Endothelial cell of umbilical vein (primary cell): ENCODE measurements around the gene ATG7. TPM values are rescaled to one million over a fixed set of nuclear protein-coding genes. Genes with fewer than 3 reads are reported as not detected.
A peak's percentile ranks its signal among the peaks of the same experiment; 100 is the strongest.
"Not testable (repeated sequence)": the region's sequence is repeated elsewhere in the genome, so short reads cannot be mapped to it uniquely, and the experiment has no call there.

ENCODE experiments used
- BruUV-seq: library from RNA; stranded (reverse); fragments of 400-500 nt; replicated peaks from 2 replicates; lab custom pipeline; 2021; lab: Mats Ljungman, UMichigan
- CTCF ChIA-PET: fragments of 300-600, 350-600 bp; sonication (Branson Sonifier 250); formaldehyde crosslinking; loops from one replicate; lab custom pipeline; 2021; ENCODE audit warnings: antibody characterized with exemption, inconsistent platforms; lab: Charles Lee
- POLR2A ChIA-PET: fragments of 300-600, 350-600 bp; sonication (Branson Sonifier 250); formaldehyde crosslinking; loops from one replicate; lab custom pipeline; 2021; ENCODE audit warnings: antibody characterized with exemption, inconsistent platforms; lab: Charles Lee
- DNase-seq: peaks from one replicate; pipeline ENCODE4 v3.0.0-alpha.2; 2011; ENCODE audit warnings: low read depth, low spot score
- FAIRE-seq: peaks from 2 replicates; lab custom pipeline; 2011; peaks lifted over from hg19 to GRCh38; lab: Jason Lieb, UNC
- H2AFZ ChIP-seq: 2 replicates; pipeline ENCODE4 v1.6.0; 2012; ENCODE audit warnings: low read depth, low read length, control low read depth, inconsistent platforms
- H3K27ac ChIP-seq: 2 replicates; pipeline ENCODE4 v1.5.1; 2011; ENCODE audit warnings: low read depth, mild to moderate bottlenecking, control low read depth, low read length, moderate library complexity; ENCODE audit not compliant: insufficient read depth
- H3K27me3 ChIP-seq, 2 experiments: 2 replicates each; pipeline versions ENCODE4 v1.6.0 to v1.6.1; 2011; ENCODE audit warnings: low read length in 2 of 2, mixed read lengths in 1 of 2; ENCODE audit not compliant: control insufficient read depth in 2 of 2, insufficient read depth in 2 of 2
- H3K36me3 ChIP-seq, 2 experiments: 2 replicates in 1 of 2; 3 replicates in 1 of 2; pipeline ENCODE4 v1.5.1; 2011; ENCODE audit warnings: low read length in 2 of 2, mild to moderate bottlenecking in 1 of 2, moderate library complexity in 1 of 2; ENCODE audit not compliant: control insufficient read depth in 2 of 2, insufficient read depth in 2 of 2; ENCODE audit errors: extremely low read depth in 1 of 2
- H3K4me1 ChIP-seq: 3 replicates; pipeline ENCODE4 v1.5.1; 2011; ENCODE audit warnings: mild to moderate bottlenecking, low read length; ENCODE audit not compliant: control insufficient read depth, insufficient read depth; ENCODE audit errors: extremely low read depth
- H3K4me2 ChIP-seq: 2 replicates; pipeline ENCODE4 v1.6.1; 2011; ENCODE audit warnings: low read length, control low read depth, mixed read lengths; ENCODE audit not compliant: insufficient read depth
- H3K4me3 ChIP-seq, 3 experiments: fragments of 200-600 bp in 1 of 3; sonication (generic), shearing (Covaris generic) in 1 of 3; replicated peaks in 1 of 3; 2 replicates each; pipeline ENCODE4 v1.5.1; 2011 to 2016; ENCODE audit warnings: control low read depth in 3 of 3, low read length in 3 of 3, mild to moderate bottlenecking in 2 of 3, inconsistent platforms in 1 of 3, low read depth in 1 of 3, moderate library complexity in 1 of 3; ENCODE audit not compliant: insufficient read depth in 1 of 3
- H3K79me2 ChIP-seq: 2 replicates; pipeline ENCODE4 v1.6.0; 2012; ENCODE audit warnings: low read length, inconsistent platforms; ENCODE audit not compliant: control insufficient read depth, insufficient read depth
- H3K9ac ChIP-seq: replicated peaks from 2 replicates; pipeline ENCODE3; 2011; ENCODE audit warnings: low read length, control low read depth; ENCODE audit not compliant: insufficient read depth; ENCODE audit errors: extremely low read depth
- H3K9me1 ChIP-seq: replicated peaks from 3 replicates; pipeline ENCODE4 v1.6.0; 2011; ENCODE audit warnings: mild to moderate bottlenecking, low read length; ENCODE audit not compliant: control insufficient read depth, insufficient read depth; ENCODE audit errors: extremely low read depth
- H3K9me3 ChIP-seq: replicated peaks from 2 replicates; pipeline ENCODE4 v1.5.1; 2012; ENCODE audit warnings: low read length, inconsistent platforms; ENCODE audit not compliant: control insufficient read depth, insufficient read depth
- H4K20me1 ChIP-seq: replicated peaks from 2 replicates; pipeline ENCODE3; 2011; ENCODE audit warnings: mild to moderate bottlenecking, low read length; ENCODE audit not compliant: control insufficient read depth, insufficient read depth; ENCODE audit errors: extremely low read depth
- CTCF ChIP-seq, 2 donors: IDR thresholded peaks; 1 replicate in 1 of 2; 2 replicates in 1 of 2; pipeline ENCODE4 v1.5.1; 2011; ENCODE audit warnings: low read length in 2 of 2, mild to moderate bottlenecking in 2 of 2, moderate library complexity in 2 of 2, control low read depth in 1 of 2, inconsistent platforms in 1 of 2, low read depth in 1 of 2; ENCODE audit not compliant: insufficient read depth in 1 of 2; ENCODE audit errors: extremely low read depth in 1 of 2
- EZH2 ChIP-seq: IDR thresholded peaks from 2 replicates; pipeline ENCODE4 v1.6.1; 2012; ENCODE audit warnings: borderline replicate concordance, low read depth, mild to moderate bottlenecking, moderate library complexity, low read length, inconsistent platforms; ENCODE audit not compliant: severe bottlenecking
- FOS ChIP-seq: IDR thresholded peaks from 2 replicates; pipeline ENCODE4 v1.6.1; 2011; ENCODE audit warnings: mild to moderate bottlenecking, low read length, moderate library complexity, borderline replicate concordance; ENCODE audit not compliant: insufficient read depth
- GATA2 ChIP-seq: IDR thresholded peaks from 2 replicates; pipeline ENCODE4 v1.7.0; 2011; ENCODE audit warnings: low read depth, mild to moderate bottlenecking, moderate library complexity, mixed read lengths, low read length; ENCODE audit not compliant: insufficient read length, insufficient read depth
- JUN ChIP-seq: IDR thresholded peaks from 2 replicates; pipeline ENCODE4 v1.6.1; 2011; ENCODE audit warnings: borderline replicate concordance, low read depth; ENCODE audit not compliant: insufficient read length, insufficient read depth
- MYC ChIP-seq: IDR thresholded peaks from one replicate; pipeline ENCODE4 v1.6.1; 2011; ENCODE audit warnings: mild to moderate bottlenecking, low read depth, low read length
- POLR2A ChIP-seq: IDR thresholded peaks from 2 replicates; pipeline ENCODE4 v1.6.1; 2012; ENCODE audit warnings: low read depth, mild to moderate bottlenecking, control low read depth, low read length
- POLR2AphosphoS5 ChIP-seq: IDR thresholded peaks from 2 replicates; pipeline ENCODE4 v1.6.1; 2012; ENCODE audit warnings: low read depth, mild to moderate bottlenecking, control low read depth, low read length, moderate library complexity; ENCODE audit not compliant: insufficient read depth
- dilution Hi-C: fragments of 300-500 bp; cut with MboI; formaldehyde crosslinking; loops from one replicate; pipeline ENCODE4 v1.15.0; 2019; ENCODE audit warnings: low sequenced_read_pairs; ENCODE audit not compliant: extremely low pct_ligation_motif_present
- intact Hi-C: fragments of 100-400 bp; cut with micrococcal nuclease; formaldehyde crosslinking; loops from one replicate; pipeline ENCODE4 v1.10.0; 2022
- polyA plus RNA-seq, 4 experiments: library from polyadenylated mRNA; depleted of rRNA in 3 of 4; stranded (reverse) in 3 of 4; unstranded in 1 of 4; fragments of >200 nt; gene quantifications; 2 replicates each; pipeline versions ENCODE4 v1.2.1 to v1.2.3, GENCODE V29; 2011 to 2012; ENCODE audit warnings: missing spikeins in 1 of 4
- total RNA-seq: library from RNA; stranded (reverse); gene quantifications from 2 replicates; pipeline ENCODE4 v1.2.3, GENCODE V29; 2021
- TF ChIP-seq, protein P1 (sequence below): IDR thresholded peaks from 2 replicates; pipeline ENCODE4 v1.6.1; 2011; ENCODE audit not compliant: insufficient read depth, insufficient read length

ATG7 gene
- total and polyA plus RNA-seq, 2 donors (not counting 3 experiments of a cell fraction or from before 2014, with no cell fraction given): 30.8 to 48.3 TPM

GRCh38 chr3:11593318-11594034 is 321.3 kb downstream of the ATG7 start:
- DNase-seq (peak; percentile 59), FAIRE-seq (peak; percentile 56)
- ChIA-PET CTCF (interaction anchor here (1.0 to 1.8 kb wide), 2 partner anchors 19 to 214 kb away, joined by 4 to 5 read pairs; no protein-coding TSS in a partner anchor), POLR2A (no interaction called here)
- Histone ChIP-seq H4K20me1 (peaks cover 3% of the 10 kb centered on the region), H3K9me1 (no peaks in the 10 kb centered on the region), H3K27me3 (no peaks in the 10 kb centered on the region), H3K4me1 (peaks cover 41% of the 10 kb centered on the region), H3K9me3 (no peaks in the 10 kb centered on the region), H3K4me3 (no peak overlapping the region), H3K79me2 (peaks cover 93% of the 10 kb centered on the region), H3K36me3 (peaks cover 0 to 3% of the 10 kb centered on the region in 2 experiments), H3K9ac (no peak overlapping the region), H3K4me2 (peak overlapping the region; percentile 19), H2AFZ (no peak overlapping the region), H3K27ac (peak overlapping the region; percentile 33)
- dilution Hi-C loops: no loop called here
- TF ChIP-seq CTCF (IDR thresholded peaks at IDR 0.05; ENCODE audit: extremely low read depth in 1 of 2, insufficient read depth in 1 of 2, low read depth in 1 of 2, low read length in 2 of 2) (no peak), GATA2 (no peak), POLR2AphosphoS5 (no peak), FOS (no peak), POLR2A (no peak), EZH2 (no peak), JUN (no peak), MYC (no peak)
- TF ChIP-seq, protein P1, sequence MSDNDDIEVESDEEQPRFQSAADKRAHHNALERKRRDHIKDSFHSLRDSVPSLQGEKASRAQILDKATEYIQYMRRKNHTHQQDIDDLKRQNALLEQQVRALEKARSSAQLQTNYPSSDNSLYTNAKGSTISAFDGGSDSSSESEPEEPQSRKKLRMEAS: no peak
- intact Hi-C loops: no loop called here
- no TSS peak for BruUV-seq

- dilution Hi-C loops, CTCF ChIA-PET: not testable (repeated sequence)
These were observed 322.8 kb downstream of the ATG7 start for GRCh38 chr3:11595024-11595423.

More at GRCh38 chr3:11595024-11595423, 322.8 kb downstream of the ATG7 start:
- H3K9me3 ChIP-seq, H3K4me2 ChIP-seq, H3K36me3 ChIP-seq, DNase-seq, intact Hi-C loops, H3K9ac ChIP-seq, H3K4me3 ChIP-seq, H3K27ac ChIP-seq, H3K27me3 ChIP-seq, FAIRE-seq, H2AFZ ChIP-seq, BruUV-seq, POLR2A ChIA-PET, H3K9me1 ChIP-seq, H4K20me1 ChIP-seq: not testable (repeated sequence)
- Histone ChIP-seq H3K4me1 (peaks cover 44% of the 10 kb centered on the region), H3K79me2 (peaks cover 93% of the 10 kb centered on the region)
